Smooth muscle cell of the umbilical artery (primary cell): Measurements from ENCODE around the gene PRR30. TPM values are rescaled to one million over a fixed set of nuclear protein-coding genes. Genes with fewer than 3 reads are reported as not detected.

Source experiments
- total RNA-seq: library from RNA; depleted of rRNA; stranded (reverse); fragments of >200 nt; gene quantifications from 2 replicates; pipeline ENCODE4 v1.2.3, GENCODE V29; 2014

Gene PRR30
- not detected in 2 replicates for total RNA-seq

GRCh38 chr2:27139310-27139709 lies at the start of gene PRR30:
Gene PRR30, minus strand, starts transcription at chr2:27139410. Its CDS starts 1,081 bp downstream, at chr2:27138329.

GRCh38 chr2:27148801-27149439 lies 9.7 kb upstream of the PRR30 start, which contains the start of gene TCF23:
Gene TCF23, plus strand, starts transcription at chr2:27149004. Its CDS starts 130 bp downstream, at chr2:27149134.

GRCh38 chr2:27133905-27134780 lies 5.1 kb downstream of the PRR30 start, which contains the start of gene PREB:
Gene PREB, minus strand, starts transcription at chr2:27134636. Its CDS starts 215 bp downstream, at chr2:27134421.

GRCh38 chr2:27123302-27124150 lies 15.7 kb downstream of the PRR30 start, which contains the start of gene ABHD1:
Gene ABHD1, plus strand, starts transcription at chr2:27123815. Its CDS starts 134 bp downstream, at chr2:27123949.

GRCh38 chr2:27118525-27119329 lies 20.5 kb downstream of the PRR30 start, which contains the start of gene CGREF1:
Gene CGREF1, minus strand, starts transcription at chr2:27119128. Its CDS starts 14,762 bp downstream, at chr2:27104366.

Other genes starting within 250 kb of the PRR30 start
- gene MAPRE3, start 168.8 kb downstream of the PRR30 start, total RNA-seq, result 6.5 and 7.7 TPM in 2 replicates
- 49.3 and 60.7 TPM in 2 replicates for gene TMEM214, start 106.4 kb downstream of the PRR30 start, total RNA-seq
- 25.1 and 25.8 TPM in 2 replicates for gene AGBL5, start 87.7 kb downstream of the PRR30 start, total RNA-seq
- 334 and 797 TPM in 2 replicates for gene OST4, start 67.8 kb downstream of the PRR30 start, total RNA-seq
- gene EMILIN1, start 60.8 kb downstream of the PRR30 start, total RNA-seq, result 394 and 462 TPM in 2 replicates
- 0.59 and 1.2 TPM in 2 replicates for gene KHK, start 52.6 kb downstream of the PRR30 start, total RNA-seq
- 10.4 and 13.2 TPM in 2 replicates for gene CGREF1, start 20.3 kb downstream of the PRR30 start, total RNA-seq
- not detected in 2 replicates for gene ABHD1, start 15.6 kb downstream of the PRR30 start, total RNA-seq
- 41.3 and 46.9 TPM in 2 replicates for gene PREB, start 4.8 kb downstream of the PRR30 start, total RNA-seq
- gene TCF23, start 9.6 kb upstream of the PRR30 start, total RNA-seq, result not detected in 2 replicates
- gene ATRAID, start 72.6 kb upstream of the PRR30 start, total RNA-seq, result 128 and 271 TPM in 2 replicates
- 20.8 and 37.6 TPM in 2 replicates for gene SLC5A6, start 72.9 kb upstream of the PRR30 start, total RNA-seq
- gene CAD, start 78.0 kb upstream of the PRR30 start, total RNA-seq, result 32.1 and 72.8 TPM in 2 replicates
- gene SLC30A3, start 123.6 kb upstream of the PRR30 start, total RNA-seq, result 0.09 TPM in 1 of 2 replicates, not detected in the other
- gene DNAJC5G, start 136.0 kb upstream of the PRR30 start, total RNA-seq, result not detected in 2 replicates
- not detected in 2 replicates for gene TRIM54, start 143.0 kb upstream of the PRR30 start, total RNA-seq
- 0.30 and 0.42 TPM in 2 replicates for gene UCN, start 169.0 kb upstream of the PRR30 start, total RNA-seq
- 73.6 and 107 TPM in 2 replicates for gene MPV17, start 183.7 kb upstream of the PRR30 start, total RNA-seq
- 28.8 and 35.8 TPM in 2 replicates for gene GTF3C2, start 217.4 kb upstream of the PRR30 start, total RNA-seq
- gene EIF2B4, start 230.9 kb upstream of the PRR30 start, total RNA-seq, result 17.8 and 23.0 TPM in 2 replicates
- 113 and 139 TPM in 2 replicates for gene SNX17, start 231.2 kb upstream of the PRR30 start, total RNA-seq
- gene ZNF513, start 241.3 kb upstream of the PRR30 start, total RNA-seq, result 9.8 and 11.6 TPM in 2 replicates